Measurements from ENCODE around the gene MKLN1.

DNA sequence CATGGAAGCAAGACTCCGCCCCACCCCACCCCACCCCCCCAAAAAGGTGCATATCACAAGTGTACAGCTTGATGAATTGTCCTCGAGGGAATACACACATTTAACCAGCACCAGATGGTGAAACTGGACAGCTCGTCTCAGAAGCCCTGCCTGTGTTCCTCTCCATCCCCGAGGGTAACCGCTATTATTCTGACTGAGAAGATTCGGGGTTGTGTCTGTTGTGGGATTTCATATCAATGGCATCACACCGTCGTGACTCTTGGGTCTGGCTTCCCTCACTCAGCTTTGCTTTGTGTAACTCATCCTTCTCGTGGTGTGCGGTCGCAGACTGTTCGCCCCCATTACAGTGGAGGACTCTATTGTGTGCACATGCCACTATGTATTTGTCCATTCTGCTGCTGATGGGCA, 209.9 kb downstream of the MKLN1 start:
- TF ChIP-seq, protein P1, sequence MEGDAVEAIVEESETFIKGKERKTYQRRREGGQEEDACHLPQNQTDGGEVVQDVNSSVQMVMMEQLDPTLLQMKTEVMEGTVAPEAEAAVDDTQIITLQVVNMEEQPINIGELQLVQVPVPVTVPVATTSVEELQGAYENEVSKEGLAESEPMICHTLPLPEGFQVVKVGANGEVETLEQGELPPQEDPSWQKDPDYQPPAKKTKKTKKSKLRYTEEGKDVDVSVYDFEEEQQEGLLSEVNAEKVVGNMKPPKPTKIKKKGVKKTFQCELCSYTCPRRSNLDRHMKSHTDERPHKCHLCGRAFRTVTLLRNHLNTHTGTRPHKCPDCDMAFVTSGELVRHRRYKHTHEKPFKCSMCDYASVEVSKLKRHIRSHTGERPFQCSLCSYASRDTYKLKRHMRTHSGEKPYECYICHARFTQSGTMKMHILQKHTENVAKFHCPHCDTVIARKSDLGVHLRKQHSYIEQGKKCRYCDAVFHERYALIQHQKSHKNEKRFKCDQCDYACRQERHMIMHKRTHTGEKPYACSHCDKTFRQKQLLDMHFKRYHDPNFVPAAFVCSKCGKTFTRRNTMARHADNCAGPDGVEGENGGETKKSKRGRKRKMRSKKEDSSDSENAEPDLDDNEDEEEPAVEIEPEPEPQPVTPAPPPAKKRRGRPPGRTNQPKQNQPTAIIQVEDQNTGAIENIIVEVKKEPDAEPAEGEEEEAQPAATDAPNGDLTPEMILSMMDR (conservative IDR thresholded peaks at IDR 0.05; ENCODE audit: low read depth, low read length) = no peak
- no peak for TF ChIP-seq EZH2 (IDR thresholded peaks at IDR 0.05; ENCODE audit: borderline replicate concordance, low read depth, low read length, poor library complexity, severe bottlenecking)
